Choroid plexus epithelial cell (primary cell): ENCODE measurements around the gene PYGM.

Experiments used
- DNase-seq: peaks from one replicate; pipeline ENCODE4 v3.0.0-alpha.2; 2010; ENCODE audit warnings: low read depth
- H3K4me3 ChIP-seq: 2 replicates; pipeline ENCODE4 v1.5.1; 2011; ENCODE audit warnings: low read depth, mild to moderate bottlenecking, control low read depth, low read length, moderate library complexity
- CTCF ChIP-seq: conservative IDR thresholded peaks from 2 replicates; pipeline ENCODE4 v1.5.1; 2011; ENCODE audit warnings: low read depth, mild to moderate bottlenecking, control low read depth, inconsistent platforms, low read length, moderate library complexity

PYGM gene

GRCh38 chr11:64774144-64774543, 14.4 kb upstream of the PYGM start:
- no peak for DNase-seq
- H3K4me3 ChIP-seq: no peak overlapping the region
- TF ChIP-seq CTCF: no peak

GRCh38 chr11:64772303-64773018, 12.7 kb upstream of the PYGM start:
- no peak for DNase-seq
- no peak overlapping the region for H3K4me3 ChIP-seq

GRCh38 chr11:64771861-64772260, 12.1 kb upstream of the PYGM start:
- no peak for TF ChIP-seq CTCF
- no peak for DNase-seq
- no peak overlapping the region for H3K4me3 ChIP-seq

More at GRCh38 chr11:64772303-64773018, 12.7 kb upstream of the PYGM start:
- TF ChIP-seq CTCF: no peak

- no peak overlapping the region for H3K4me3 ChIP-seq
- no peak for TF ChIP-seq CTCF
- no peak for DNase-seq
Observed at GRCh38 chr11:64770120-64770519, 10.3 kb upstream of the PYGM start.

- no peak overlapping the region for H3K4me3 ChIP-seq
- DNase-seq: no peak
- TF ChIP-seq CTCF: no peak
Observed at GRCh38 chr11:64769283-64769682, 9.5 kb upstream of the PYGM start.

- no peak for TF ChIP-seq CTCF
- DNase-seq: no peak
- H3K4me3 ChIP-seq: no peak overlapping the region
Observed at GRCh38 chr11:64768300-64768694, 8.5 kb upstream of the PYGM start.
